Heart left ventricle (tissue), 16 donors: ENCODE data around the gene SF3B2. TPM values are rescaled to one million over a fixed set of nuclear protein-coding genes. Genes with fewer than 3 reads are reported as not detected.

Experiments used
- ATAC-seq, 4 donors: fragments of 200-7000 bp; cut with Tn5 transposase; one replicate each; pipeline ENCODE4 v1.9.1; 2020 to 2022; ENCODE audit warnings: moderate library complexity in 4 of 4, mild to moderate bottlenecking in 3 of 4, moderate number of reproducible peaks in 1 of 4
- DNase-seq, 5 donors: peaks; one replicate each; pipeline ENCODE4 v3.0.0-alpha.2; 2020
- H3K27ac ChIP-seq, 12 donors: fragments of 200-600 bp; sonication (generic) in 4 of 12; one replicate each; pipeline versions ENCODE4 v1.5.0 to v1.8.0; 2016 to 2022; ENCODE audit warnings: mild to moderate bottlenecking in 2 of 12
- H3K27me3 ChIP-seq, 9 donors: fragments of 200-600 bp; sonication (generic) in 2 of 9; one replicate each; pipeline versions ENCODE4 v1.5.1 to v1.8.0; 2016 to 2022; ENCODE audit warnings: mild to moderate bottlenecking in 3 of 9
- H3K36me3 ChIP-seq, 9 donors: fragments of 200-600 bp; sonication (generic) in 2 of 9; one replicate each; pipeline versions ENCODE4 v1.5.0 to v1.8.0; 2018 to 2022; ENCODE audit warnings: mild to moderate bottlenecking in 2 of 9
- H3K4me1 ChIP-seq, 12 donors: fragments of 200-600 bp; sonication (generic) in 4 of 12; one replicate each; pipeline versions ENCODE4 v1.5.0 to v1.8.0; 2016 to 2022; ENCODE audit warnings: mild to moderate bottlenecking in 3 of 12
- H3K4me3 ChIP-seq, 12 donors: fragments of 200-600 bp; sonication (generic) in 4 of 12; one replicate each; pipeline versions ENCODE4 v1.5.0 to v1.8.0; 2017 to 2022; ENCODE audit warnings: mild to moderate bottlenecking in 9 of 12, moderate library complexity in 4 of 12
- H3K9me3 ChIP-seq, 12 donors: fragments of 200-600 bp; sonication (generic) in 4 of 12; one replicate each; pipeline versions ENCODE4 v1.5.0 to v1.8.0; 2016 to 2022; ENCODE audit warnings: mild to moderate bottlenecking in 1 of 12
- CTCF ChIP-seq, 12 donors: fragments of 200-600 bp; sonication (generic) in 4 of 12; IDR thresholded peaks; one replicate each; pipeline versions ENCODE4 v1.5.0 to v1.8.0; 2018 to 2022; ENCODE audit warnings: antibody characterized with exemption in 12 of 12, mild to moderate bottlenecking in 5 of 12
- POLR2A ChIP-seq, 2 donors: fragments of 450-650 bp; IDR thresholded peaks; one replicate each; pipeline ENCODE4 v1.6.1; 2017; ENCODE audit warnings: antibody characterized with exemption in 2 of 2, mild to moderate bottlenecking in 2 of 2, moderate library complexity in 2 of 2
- WGBS, 4 donors: extraction: QIAGEN DNeasy Blood & Tissue Kit in 2 of 4; methylation state at CpG; one replicate each; pipeline versions ENCODE4 v1.1.5 to v1.1.7; 2013 to 2018; 5-methylcytosine and 5-hydroxymethylcytosine counted together
- intact Hi-C, 10 donors: fragments of 100-400 bp; cut with DNase I; formaldehyde crosslinking; loops; one replicate each; pipeline versions ENCODE4 v1.11.1 to v1.14.2; 2022
- polyA plus RNA-seq, 2 donors: library from polyadenylated mRNA; stranded (reverse); fragments of 200-250 nt; gene quantifications; one replicate each; pipeline ENCODE4 v1.2.3, GENCODE V29; 2013
- total RNA-seq, 9 donors: library from RNA; depleted of rRNA in 2 of 9; stranded (reverse); fragments of >200 nt in 2 of 9; fragmentation: NEBNext Ultra II Directional in 3 of 9; extraction: Animal tissue kit (Norgen Biotek cat#: 25700) in 3 of 9; gene quantifications; one replicate each; pipeline versions ENCODE4 v1.1.0 to v1.2.4, GENCODE V29; 2016 to 2023
- donor health status: ischemic (EF 13 %, LVEDD 7.1; RV severe dilation, severe dysfunction).
- donor health status: healthy with polysubstance abuse.
- donor health status: DM: no; HTN: yes; CAD: no.
- donor health status: DM: no; HTN: no; CAD: no.
- donor health status: ischemic (EF 25% LVEDD 6.9; RV normal size, moderate dysfunction).
- donor health status: ischemic (EF 25% LVEDD 5.7; RV mildly dilated, moderate dysfunction).
- donor health status: healthy.
- donor health status: DM: yes; HTN: yes; CAD: no.
- donor health status: ischemic (EF 35%, LVEDD 5.7; RV mildly dilated, moderate dysfunction).
- donor health status: nonischemic (EF 11% LVEDD 7.7; RV severe dilation, severe dysfunction).
- donor health status: DM: yes; HTN: yes; CAD: no.
- donor health status: PGD.
- donor health status: ischemic (EF 29% LVEDD 5.4; RV normal size, mild dysfunction).
- donor health status: nonischemic (EF 23%, LVEDD 6.1; RV moderate dilation, normal function).

Gene SF3B2
- total and polyA plus RNA-seq, 11 donors, result 43.5 to 106 (median 79.6) TPM

GRCh38 chr11:66083767-66084166 is 31.6 kb downstream of the SF3B2 start:
- ATAC-seq, result no peak
- Histone ChIP-seq H3K36me3 (peaks cover 0 to 2% (median 0%) of the 10 kb centered on the region in 9 donors), H3K9me3 (no peaks in the 10 kb centered on the region), H3K27me3 (no peaks in the 10 kb centered on the region), H3K4me1 (peaks cover 0 to 80% (median 49%) of the 10 kb centered on the region in 12 donors), H3K4me3 (no peak overlapping the region), H3K27ac (peak overlapping the region in 5 of 12 donors; percentile 12 to 81 (median 45))
- intact Hi-C loops, result loop anchor here in 1 of 10 donors (5.0 kb wide), 1 partner anchor 44 kb away; no protein-coding TSS in a partner anchor
- TF ChIP-seq POLR2A (IDR thresholded peaks at IDR 0.05) (no peak), CTCF (IDR thresholded peaks at IDR 0.05) (no peak)
- 90 to 93% (median 93%) methylated on average over 3 of the region's 3 CpGs for WGBS, 4 donors
- DNase-seq, result no peak

GRCh38 chr11:66084821-66085475 is 32.8 kb downstream of the SF3B2 start:
- Histone ChIP-seq H3K27ac (peak overlapping the region in 1 of 12 donors; percentile 31), H3K36me3 (peaks cover 0 to 3% (median 0%) of the 10 kb centered on the region in 9 donors), H3K9me3 (no peaks in the 10 kb centered on the region), H3K4me3 (no peak overlapping the region), H3K4me1 (peaks cover 0 to 72% (median 50%) of the 10 kb centered on the region in 12 donors), H3K27me3 (no peaks in the 10 kb centered on the region)
- TF ChIP-seq POLR2A (IDR thresholded peaks at IDR 0.05) (no peak), CTCF (IDR thresholded peaks at IDR 0.05) (no peak)
- intact Hi-C loops, result loop anchor here in 1 of 10 donors (5.0 kb wide), 1 partner anchor 42 kb away; no protein-coding TSS in a partner anchor
- WGBS, 4 donors, result 77 to 81% (median 78%) methylated on average over 3 of the region's 3 CpGs
- DNase-seq, result no peak
- no peak for ATAC-seq

GRCh38 chr11:66087148-66087908 is 35.2 kb downstream of the SF3B2 start:
- intact Hi-C loops, result no loop called here
- Histone ChIP-seq H3K36me3 (peaks cover 0 to 3% (median 0%) of the 10 kb centered on the region in 9 donors), H3K4me1 (peaks cover 0 to 53% (median 30%) of the 10 kb centered on the region in 12 donors), H3K4me3 (no peak overlapping the region), H3K27me3 (no peaks in the 10 kb centered on the region), H3K27ac (no peak overlapping the region), H3K9me3 (no peaks in the 10 kb centered on the region)
- TF ChIP-seq POLR2A (IDR thresholded peaks at IDR 0.05), result no peak
- TF ChIP-seq CTCF (IDR thresholded peaks at IDR 0.05), result no peak
- DNase-seq, result no peak
- WGBS, 4 donors, result 90 to 94% (median 93%) methylated on average over 9 of the region's 9 CpGs
- ATAC-seq, result peak in 3 of 4 donors; percentile 12 to 50 (median 36)

- Histone ChIP-seq H3K4me3 (no peak overlapping the region), H3K4me1 (peaks cover 0 to 36% (median 13%) of the 10 kb centered on the region in 12 donors), H3K27me3 (no peaks in the 10 kb centered on the region), H3K27ac (no peak overlapping the region), H3K36me3 (peaks cover 0 to 3% (median 0%) of the 10 kb centered on the region in 9 donors), H3K9me3 (no peaks in the 10 kb centered on the region)
- no peak for DNase-seq
- TF ChIP-seq CTCF (IDR thresholded peaks at IDR 0.05) (no peak), POLR2A (IDR thresholded peaks at IDR 0.05) (no peak)
- intact Hi-C loops, result no loop called here
- 87 to 91% (median 88%) methylated on average over 3 of the region's 3 CpGs for WGBS, 4 donors
- ATAC-seq, result no peak
Measured at GRCh38 chr11:66089067-66089466, 36.9 kb downstream of the SF3B2 start.
